Stimulated activated CD8-positive, alpha-beta memory T cell treated with anti-CD3 and anti-CD28 coated beads, Interleukin-15, amount 100 ng/mL, for 48 hours (primary cell): Measurements from ENCODE around the gene KCNMA1.

Experiments
- DNase-seq, 2 donors: peaks; one replicate each; pipeline ENCODE4 v3.0.0-alpha.2; 2020; ENCODE audit warnings: low read depth in 2 of 2

Gene KCNMA1

DNA sequence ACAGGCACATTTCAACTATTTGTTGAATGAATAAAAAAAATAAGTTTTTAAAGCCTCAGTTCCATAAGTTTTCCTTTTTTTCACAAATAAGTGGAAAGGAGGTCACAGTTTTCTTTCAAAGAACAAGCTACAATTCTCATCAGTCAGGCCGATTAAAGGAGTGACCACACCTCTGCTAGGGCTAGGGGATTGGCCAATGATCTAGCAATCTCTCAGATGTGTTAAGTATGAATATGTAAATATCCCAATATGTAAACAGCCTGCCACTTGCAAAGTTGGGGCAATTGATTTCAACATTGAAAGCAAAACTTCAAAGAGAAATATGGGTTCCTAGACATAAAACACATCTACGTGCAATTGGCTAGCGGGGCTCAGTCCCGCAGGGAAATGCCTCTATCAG, 614.9 kb downstream of the KCNMA1 start:
- DNase-seq, result no peak

- no peak for DNase-seq
These were observed 615.6 kb downstream of the KCNMA1 start for GRCh38 chr10:77021966-77022490.

GRCh38 chr10:77020426-77021040, 617.1 kb downstream of the KCNMA1 start:
- no peak for DNase-seq

DNA sequence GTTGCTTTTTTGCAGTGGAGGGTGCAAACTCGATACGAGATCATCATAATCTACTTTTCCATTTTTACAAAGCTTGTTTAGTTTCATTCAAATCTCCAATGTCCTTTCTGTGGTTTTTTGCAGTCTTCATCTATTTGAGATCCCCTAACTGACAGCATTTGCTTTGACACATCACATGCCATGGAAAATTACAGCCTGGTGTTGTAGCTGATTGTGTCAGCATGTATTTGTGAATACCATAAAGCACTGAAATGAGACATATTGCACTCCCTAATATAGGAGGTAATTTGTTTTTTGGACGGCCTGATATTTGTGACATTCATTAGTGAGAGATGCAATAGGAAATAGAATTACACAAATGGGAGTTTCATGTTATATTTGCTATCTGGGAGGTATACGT, 620.8 kb downstream of the KCNMA1 start:
- DNase-seq, result no peak

GRCh38 chr10:77016278-77016815, 621.3 kb downstream of the KCNMA1 start:
- no peak for DNase-seq

DNA sequence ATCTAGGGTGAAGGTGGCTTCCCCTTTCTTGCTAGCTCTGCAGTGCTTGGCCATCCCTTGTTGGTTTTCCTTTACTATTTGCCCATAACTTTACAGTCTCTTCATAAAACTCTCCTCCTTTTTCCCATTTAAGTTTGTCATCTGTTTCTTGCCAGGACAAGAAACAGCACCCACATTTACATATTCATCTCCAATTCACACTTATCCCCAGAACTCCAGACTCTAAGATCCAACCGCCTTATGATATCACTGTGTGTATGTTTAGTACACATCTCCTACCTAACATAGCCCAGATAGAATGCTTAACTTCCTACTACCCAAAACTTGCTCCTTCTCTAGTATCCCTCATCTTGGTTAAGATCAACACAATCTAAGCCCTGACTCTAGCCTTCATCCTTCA, 622.2 kb downstream of the KCNMA1 start:
- no peak for DNase-seq

DNA sequence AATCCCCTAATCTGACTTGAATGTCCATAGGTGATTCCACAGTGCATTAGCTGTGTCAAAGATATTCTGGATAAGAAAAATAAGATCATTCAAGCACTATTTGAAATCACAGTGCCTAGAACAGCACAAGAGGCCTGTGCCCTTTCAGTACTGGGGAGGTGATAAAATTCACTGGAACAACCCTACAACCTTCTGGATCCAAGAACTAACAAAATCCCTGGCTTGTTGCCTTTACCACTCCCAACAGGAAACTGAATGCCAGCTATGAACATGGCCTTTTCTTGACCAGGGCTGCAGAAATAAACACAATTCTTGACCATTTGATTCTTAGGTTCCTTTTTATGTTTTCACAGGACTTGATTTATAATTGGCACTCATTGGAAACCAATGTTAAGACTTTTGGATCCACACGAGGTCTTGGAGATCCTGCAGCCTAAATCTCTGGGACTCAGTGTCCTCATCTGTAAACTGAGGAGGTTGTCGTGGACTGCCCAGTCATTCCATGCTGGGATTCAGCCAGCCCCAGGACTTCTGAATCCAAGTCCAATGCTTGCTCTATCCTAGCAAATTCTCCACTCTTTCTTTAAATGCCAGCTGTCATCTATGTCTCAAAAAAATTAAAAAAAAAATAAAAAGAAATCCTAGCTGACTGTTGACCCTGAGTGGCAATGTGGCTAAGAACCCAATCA, 624.7 kb downstream of the KCNMA1 start:
- no peak for DNase-seq

DNA sequence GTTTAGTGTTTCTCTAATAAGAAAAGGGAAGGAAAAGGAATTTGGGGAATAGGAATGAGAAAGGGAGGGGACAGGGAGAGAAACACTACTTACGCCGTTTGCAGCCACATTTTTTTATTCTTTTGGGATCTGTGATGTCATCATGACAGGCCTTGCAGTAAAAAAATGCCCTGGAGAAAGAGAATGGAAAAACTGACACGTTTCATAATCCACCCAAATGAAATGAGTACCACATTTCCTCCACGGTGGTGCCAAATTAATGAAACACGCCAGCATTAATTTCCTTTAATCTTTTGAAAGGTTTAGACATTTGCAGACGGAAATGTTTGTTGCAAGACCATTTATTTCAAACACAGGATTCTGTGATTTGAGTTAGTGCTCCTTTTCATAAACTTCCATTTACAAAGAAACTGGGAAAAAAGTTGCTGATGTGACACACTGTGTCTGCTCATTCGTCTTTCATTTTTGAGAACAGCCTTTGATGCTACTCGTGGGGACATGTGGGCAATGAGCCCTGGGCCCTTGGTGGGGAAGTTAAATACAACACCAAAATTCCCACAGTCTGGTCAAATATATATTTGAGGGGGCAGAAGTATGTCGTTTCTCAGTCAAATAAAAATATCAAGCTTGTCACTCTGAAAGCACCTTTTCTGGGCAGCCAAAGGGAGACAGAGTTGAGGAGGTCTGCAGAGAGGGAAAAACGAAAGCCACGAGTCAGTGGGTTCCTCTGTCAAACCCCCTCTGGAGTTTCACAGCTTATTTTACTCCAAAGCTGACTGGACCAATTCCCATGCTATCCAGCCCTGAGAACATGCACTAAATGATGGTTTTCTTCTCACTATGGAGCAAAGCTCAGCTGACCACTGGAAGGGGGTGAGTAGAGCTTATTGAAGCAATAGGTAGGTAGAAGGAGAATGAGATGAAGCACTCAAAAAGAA, 625.5 kb downstream of the KCNMA1 start:
- DNase-seq, result no peak

- no peak for DNase-seq
These were observed 627.2 kb downstream of the KCNMA1 start for GRCh38 chr10:77010430-77010829.

GRCh38 chr10:77007834-77008233, 629.8 kb downstream of the KCNMA1 start:
- DNase-seq, result no peak

GRCh38 chr10:77006836-77007511, 630.6 kb downstream of the KCNMA1 start:
- DNase-seq, result no peak

- DNase-seq, result no peak
These were observed 631.7 kb downstream of the KCNMA1 start for GRCh38 chr10:77005871-77006270.

DNA sequence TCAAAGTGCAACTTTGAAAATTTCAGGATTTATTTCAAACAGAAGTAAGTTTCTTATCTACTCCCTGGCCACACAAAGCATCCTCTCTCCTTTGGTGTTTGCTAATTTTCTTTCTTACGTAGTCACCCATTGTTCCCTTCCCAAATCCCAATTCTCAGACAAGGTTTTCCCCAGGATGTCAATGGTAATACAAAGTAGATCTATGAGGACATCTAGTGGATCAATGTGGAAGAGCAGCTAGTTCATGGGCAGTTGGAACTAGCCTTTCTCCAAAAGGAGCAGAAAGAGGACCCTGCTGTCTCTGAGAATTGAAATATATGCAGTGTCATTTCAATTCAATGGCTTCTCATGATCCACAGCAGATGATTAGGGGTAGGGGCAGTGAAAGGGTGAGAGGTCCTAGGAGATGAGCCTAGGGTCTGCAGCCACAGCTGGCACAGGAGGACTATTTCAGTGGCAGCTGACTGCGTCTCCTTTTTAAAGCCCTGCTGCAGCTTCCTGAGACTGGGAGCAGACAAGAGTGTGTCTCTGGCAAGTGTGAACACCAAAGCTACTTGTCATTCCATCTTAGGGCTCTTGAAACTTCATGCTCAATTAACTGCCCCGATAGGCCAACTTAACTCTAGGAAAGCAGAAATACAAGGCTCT, 632.6 kb downstream of the KCNMA1 start:
- no peak for DNase-seq

DNA sequence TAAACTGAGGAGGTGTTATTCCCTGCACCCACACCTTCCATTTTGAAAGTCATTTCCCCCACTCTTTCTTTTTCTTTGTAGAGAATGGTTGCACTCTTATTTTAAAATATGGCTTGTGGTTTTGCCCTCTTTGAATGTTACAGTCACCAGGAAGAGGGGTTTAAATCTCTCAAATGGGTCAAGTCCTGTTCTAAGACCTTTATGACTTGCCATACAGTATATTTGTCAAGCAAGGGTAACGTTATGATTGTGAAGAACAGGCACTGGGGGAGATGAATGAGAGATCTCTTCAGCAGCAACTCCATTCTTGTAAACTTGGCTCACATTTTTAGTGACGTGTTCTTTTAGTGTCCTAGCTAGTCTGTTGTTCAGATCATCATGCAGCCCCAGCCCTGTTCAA, 634.7 kb downstream of the KCNMA1 start:
- no peak for DNase-seq

- no peak for DNase-seq
These were observed 636.4 kb downstream of the KCNMA1 start for GRCh38 chr10:77001206-77001605.

GRCh38 chr10:76998451-76998850, 639.2 kb downstream of the KCNMA1 start:
- DNase-seq, result no peak

- DNase-seq, result no peak
These were observed 640.0 kb downstream of the KCNMA1 start for GRCh38 chr10:76997631-76998030.

DNA sequence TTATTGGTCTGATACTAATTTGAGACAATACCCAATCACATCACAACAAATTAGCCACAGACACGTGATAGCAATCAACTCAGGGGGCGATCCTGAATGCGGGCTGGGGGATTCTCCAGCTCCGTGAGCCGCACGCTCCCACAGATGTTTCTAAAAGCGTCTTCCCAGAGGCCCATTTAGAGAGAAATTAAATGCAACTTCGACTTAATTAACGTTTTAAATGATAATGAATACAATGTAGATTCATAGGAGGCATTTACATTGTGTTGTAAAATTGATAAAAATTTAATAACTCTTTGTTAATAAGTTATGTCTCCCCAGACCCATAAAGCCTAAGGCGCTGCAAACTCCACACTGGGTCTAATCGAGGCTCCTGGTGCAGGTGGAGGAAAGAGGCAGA, 642.6 kb downstream of the KCNMA1 start:
- DNase-seq, result no peak

DNA sequence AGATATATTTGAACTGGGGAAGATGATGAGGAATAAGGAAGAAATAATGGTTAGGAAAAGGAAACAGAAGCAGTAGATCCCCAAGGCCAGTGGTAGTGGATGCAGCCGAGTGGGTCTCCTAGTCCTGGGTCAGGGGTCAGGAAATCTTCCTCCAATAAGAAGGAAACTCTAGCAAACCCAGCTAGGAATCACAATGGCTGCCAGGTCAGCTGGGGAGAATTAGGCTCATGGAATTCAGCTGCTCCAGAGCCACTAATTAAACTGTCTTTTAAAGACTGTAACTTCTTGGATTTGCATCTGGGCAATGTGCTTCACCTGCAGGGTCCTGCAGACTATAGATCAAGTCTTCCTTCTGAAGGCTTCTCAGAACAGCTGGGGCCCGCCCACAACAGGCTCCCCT, 644.4 kb downstream of the KCNMA1 start:
- DNase-seq, result no peak

DNA sequence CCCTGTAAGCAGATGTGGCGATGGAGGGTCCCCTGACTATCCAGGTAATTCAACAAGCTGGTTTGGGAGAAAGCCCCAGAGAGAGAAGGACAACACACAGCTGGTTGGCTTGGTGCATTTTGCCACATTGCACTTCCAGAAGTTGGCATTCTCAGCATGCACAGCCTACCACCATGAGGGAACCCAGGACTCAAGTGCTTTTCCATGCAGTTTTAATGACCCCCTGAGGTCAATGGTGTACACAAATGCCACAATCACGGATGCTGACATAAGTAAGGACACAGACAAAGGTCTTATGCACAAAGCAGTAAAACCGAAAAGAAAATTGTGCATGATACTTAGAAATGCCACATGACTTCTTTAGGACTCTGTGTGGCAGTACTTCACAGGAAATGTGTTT, 645.1 kb downstream of the KCNMA1 start:
- DNase-seq, result no peak

DNA sequence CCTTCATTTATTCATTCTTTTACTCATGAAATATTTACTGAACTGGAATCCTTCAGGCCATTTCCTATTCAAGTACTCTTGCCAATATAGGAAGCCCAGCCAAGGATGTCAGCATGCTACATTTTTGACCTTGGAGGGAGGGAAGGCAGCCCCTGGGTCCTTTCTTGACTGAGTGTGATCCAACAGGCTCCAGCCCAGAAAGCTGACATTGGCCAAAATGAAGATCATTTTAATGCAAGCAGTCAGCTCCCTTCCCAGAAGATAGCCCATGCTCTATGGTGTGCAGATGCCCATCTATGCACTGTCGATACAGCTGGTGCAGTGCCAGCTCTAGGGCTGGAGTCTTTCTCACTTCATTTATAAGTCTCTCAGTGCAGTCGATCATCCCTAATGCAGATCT, 646.0 kb downstream of the KCNMA1 start:
- no peak for DNase-seq
